GM12874 (cell line): Measurements from ENCODE around the gene AMFR.

Experiments used
- TF ChIP-seq, protein P1 (sequence below): IDR thresholded peaks from 2 replicates; pipeline ENCODE4 v1.5.1; 2011; ENCODE audit warnings: low read depth, mild to moderate bottlenecking, control low read depth, low read length, moderate library complexity; ENCODE audit not compliant: insufficient read depth

Gene AMFR

DNA sequence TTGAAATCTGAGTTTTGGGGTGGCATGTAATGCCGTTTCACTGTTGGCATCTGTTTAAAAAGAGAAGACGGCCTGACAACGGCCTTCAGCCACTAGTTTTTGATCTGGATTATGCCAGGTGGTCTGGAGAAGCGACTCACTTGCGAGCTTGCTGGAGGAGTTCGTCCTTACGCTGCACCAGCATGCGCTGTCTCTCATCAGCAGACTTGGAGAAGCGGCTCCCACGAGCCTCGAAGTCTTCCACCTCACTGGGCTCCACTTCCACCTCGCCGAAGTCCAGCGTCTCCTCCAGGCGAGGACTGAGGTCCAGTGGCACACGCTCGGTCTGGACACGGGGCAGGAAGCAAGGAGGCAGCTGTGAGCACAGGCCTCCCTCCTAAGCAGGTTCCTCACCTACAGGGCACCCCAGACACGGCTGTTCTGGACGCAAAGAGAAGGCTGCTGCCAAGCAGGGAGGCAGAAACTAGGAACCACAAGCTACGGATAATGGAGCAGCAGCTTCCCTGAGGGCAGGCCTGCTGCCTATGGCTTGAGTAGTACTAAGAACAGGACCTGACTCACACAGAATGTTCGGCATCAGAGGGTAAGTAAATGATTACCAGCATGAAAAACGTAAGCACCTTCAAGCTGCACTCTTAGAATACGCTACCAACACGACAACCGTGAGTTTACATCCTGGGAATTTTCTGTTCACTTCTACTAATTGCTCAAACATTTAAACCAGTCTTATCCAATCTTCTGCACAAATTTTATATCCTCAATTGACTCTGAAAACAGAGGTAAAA, 61.4 kb downstream of the AMFR start:
- TF ChIP-seq, protein P1, sequence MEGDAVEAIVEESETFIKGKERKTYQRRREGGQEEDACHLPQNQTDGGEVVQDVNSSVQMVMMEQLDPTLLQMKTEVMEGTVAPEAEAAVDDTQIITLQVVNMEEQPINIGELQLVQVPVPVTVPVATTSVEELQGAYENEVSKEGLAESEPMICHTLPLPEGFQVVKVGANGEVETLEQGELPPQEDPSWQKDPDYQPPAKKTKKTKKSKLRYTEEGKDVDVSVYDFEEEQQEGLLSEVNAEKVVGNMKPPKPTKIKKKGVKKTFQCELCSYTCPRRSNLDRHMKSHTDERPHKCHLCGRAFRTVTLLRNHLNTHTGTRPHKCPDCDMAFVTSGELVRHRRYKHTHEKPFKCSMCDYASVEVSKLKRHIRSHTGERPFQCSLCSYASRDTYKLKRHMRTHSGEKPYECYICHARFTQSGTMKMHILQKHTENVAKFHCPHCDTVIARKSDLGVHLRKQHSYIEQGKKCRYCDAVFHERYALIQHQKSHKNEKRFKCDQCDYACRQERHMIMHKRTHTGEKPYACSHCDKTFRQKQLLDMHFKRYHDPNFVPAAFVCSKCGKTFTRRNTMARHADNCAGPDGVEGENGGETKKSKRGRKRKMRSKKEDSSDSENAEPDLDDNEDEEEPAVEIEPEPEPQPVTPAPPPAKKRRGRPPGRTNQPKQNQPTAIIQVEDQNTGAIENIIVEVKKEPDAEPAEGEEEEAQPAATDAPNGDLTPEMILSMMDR, result no peak

DNA sequence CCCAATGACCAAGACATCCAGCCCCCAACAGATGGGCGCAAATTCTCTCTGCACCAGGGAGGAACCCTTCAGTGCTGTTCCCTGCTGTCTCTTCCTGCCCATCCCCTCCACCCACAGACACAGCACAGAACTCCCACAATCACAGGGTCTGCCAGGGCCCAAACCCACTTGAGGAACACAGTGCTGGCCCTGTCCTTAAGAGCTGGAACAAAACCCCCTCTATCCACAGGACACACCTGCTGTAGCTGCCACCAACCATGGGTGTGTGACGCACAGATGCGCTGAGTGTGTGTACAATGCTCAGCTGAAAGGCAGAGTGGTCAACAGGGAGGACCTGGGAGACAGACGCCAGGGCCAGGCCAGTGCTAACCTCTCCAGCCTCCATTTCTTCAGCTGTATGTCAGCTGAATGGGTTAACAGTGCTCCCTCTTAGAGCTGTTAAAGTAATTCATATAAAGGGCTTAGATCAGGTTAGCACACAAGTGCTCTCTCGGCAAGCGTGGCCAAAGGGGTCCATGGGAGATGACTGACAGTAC, 62.1 kb downstream of the AMFR start:
- TF ChIP-seq, protein P1, result no peak

DNA sequence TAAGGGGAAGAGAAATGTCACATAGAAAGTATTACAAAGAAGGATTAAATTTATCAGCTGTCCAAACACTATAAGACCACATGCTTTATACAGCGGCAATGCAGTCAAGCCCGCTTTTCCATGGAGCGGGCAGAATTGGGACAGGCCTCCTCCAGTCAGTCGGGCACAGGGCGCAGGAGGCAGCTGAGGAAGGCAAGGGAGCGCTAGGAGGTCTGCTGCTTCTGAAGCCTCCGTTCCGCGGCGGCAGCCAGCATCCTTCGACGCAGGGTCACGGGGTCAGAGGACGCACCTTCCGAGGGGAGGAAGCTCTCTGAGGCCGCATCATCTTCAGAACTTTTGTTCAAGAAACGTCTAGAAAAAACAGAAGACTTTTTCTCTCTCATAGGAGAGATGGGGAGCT, 62.6 kb downstream of the AMFR start:
- TF ChIP-seq, protein P1, result no peak

DNA sequence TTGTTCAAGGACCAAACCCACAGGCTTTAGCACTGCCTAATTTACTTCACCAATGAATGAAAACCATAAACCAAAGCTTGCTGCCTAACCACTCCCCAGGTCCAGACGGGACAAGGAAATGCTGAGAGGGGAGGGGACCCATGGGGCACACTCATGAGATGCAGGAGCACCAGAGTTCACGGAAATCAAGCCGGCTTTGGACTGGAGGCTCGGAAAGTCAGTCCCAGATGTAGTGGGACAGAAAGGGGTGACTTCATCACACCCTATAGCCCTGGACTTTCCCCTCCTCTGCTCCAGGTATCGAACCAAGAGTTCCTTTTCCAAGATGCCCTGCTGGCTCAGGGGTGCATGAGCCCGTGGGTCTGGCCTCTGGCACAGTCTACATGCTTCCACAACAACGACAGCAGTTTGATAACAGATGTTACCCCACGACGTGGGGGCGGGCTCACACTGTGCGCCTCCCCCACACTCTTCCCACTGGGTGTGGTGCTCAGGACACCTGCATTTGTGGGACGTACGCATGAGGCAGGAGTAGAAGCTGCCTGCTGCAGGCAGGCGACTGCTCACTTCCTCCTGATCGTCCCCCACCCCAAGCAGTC, 63.2 kb downstream of the AMFR start:
- TF ChIP-seq, protein P1, result no peak

DNA sequence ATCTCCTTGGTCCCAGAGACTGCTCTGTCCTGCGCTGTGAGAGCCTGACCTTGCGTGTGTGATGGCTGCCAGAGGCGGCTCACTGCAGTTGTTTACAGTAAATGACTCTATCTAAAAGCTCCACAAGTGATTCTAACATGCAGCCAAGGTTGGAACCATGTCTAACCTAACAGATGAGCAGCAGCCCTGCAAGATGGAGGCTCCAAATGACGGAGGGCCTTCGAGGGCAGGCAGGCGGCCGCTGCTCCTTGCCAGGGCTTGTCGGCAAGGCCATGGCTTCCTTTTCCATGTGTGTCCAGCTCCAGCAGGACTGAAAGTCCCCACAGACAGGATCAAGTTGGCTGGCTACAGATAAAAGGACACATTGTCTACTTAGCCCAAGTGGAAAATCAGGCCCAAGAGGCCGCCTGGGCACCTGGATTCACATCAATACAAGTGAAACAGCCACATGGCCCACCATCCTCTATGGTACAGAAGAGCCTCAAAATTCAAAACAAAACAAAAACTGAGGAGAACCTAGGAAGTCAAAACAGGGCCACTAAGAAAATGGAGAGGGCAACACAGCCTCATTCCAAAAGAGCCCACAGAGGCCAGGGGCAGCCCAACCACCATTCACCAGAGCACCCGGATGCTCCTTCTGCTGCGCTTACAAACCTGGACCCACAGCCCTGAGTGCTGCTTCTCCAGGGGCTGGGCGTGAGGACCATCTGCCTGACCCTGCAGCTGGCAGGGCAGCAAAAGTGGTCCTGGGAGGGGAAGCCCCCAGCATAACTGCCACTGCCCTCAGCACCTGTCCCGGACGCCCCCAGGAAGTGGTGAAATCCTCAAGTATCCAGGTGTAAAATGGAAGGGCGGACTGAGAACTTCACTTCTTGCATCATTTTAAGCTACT, 65.0 kb downstream of the AMFR start:
- TF ChIP-seq, protein P1, result no peak

DNA sequence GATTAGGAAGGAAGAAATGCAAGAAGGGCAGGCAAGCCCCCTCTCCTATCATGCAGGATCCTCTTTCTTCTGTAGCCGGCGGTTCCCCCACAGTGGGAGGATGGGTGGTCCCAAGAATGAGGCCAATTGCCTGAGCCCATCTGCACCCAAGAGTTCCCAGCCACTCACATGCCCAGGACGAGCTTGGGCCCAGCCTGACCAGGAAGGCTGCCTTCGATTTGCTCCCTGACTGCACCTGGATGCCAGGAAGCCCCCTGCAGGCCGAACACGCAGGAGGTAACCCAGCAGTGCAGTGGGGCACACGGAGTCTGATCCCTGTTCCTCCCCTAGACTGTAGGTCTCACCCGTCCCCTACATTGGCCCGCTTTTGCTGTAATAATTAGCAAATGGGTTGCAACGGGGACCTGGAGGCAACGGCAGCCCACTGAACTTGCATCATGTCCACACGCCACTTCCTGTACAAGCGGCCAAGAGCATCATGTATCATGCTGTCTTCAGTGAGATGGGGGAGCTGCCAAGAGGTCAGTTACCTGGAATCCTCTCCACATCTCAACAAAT, 67.5 kb downstream of the AMFR start:
- TF ChIP-seq, protein P1, result no peak

DNA sequence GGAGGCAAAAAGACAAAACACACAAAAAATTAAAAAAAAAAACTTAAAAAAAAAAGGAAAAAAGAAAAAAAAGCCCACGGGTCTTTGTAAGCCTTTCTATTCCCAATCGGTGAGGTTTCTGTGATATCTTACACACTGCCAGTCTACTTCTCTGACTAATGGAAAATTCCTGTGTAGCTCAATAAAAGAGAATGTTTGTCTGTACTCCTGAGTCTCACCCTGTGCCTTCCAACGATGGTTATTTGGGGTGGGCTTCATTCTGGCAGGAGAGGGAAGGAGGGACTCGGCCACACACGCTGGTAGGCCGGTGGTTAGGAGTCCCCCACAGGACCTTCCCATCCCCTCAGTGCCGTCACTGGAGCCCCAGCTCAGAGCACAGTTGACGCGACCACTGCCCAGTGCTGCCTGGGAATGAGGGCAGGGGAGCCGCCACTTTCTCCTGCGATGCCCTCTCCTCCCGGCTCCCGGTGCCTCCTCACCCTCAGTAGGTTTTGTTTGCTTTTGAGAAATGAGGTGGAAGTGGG, 68.0 kb downstream of the AMFR start:
- TF ChIP-seq, protein P1, result no peak
